ENCODE measurements around the gene ACTRT1.

- no peak for TF ChIP-seq CTCF (IDR thresholded peaks at IDR 0.05; ENCODE audit: low read depth, low read length, poor library complexity, severe bottlenecking)
- no peak for TF ChIP-seq EZH2phosphoT487 (IDR thresholded peaks at IDR 0.05; ENCODE audit: borderline replicate concordance, low read length)
These were observed 5.2 kb upstream of the ACTRT1 start for GRCh38 chrX:128057421-128057820.

Measured in DOHH2 (cell line).